Measurements from ENCODE around the gene DEPP1. TPM values are rescaled to one million over a fixed set of nuclear protein-coding genes. Genes with fewer than 3 reads are reported as not detected.

DEPP1 gene
- polyA plus RNA-seq, 1 donor from 2014 or later: 4.3 TPM

DNA sequence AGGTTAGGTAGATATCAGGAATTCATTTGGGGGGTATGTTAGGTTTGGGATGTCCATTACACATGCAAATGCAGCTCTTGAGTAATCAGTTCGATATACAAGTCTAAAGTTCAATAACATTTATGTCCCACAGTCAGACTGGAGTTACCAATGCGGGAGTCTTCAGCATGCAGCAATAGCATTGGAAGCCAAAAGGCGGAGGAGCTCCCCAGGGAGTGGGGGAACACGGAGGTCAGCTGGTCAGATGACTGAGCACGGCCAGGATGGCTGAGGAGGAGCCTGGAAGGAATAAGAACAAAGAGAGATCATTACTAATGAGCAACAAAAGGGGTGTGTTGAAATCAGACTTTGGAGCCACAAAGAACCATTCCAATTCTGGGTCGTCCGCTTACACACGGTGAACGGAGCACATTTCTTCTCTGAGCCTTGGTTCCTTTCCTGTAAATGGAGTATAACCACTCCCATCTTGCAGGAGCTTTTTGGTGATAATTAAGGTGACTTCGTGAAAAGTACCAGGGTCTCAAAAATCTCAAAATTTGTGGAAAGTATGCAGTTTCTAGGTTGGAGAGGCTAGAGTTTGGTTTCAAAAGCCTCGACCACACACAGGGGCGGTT is 21.6 kb upstream of the DEPP1 start:
- H3K9me2 ChIP-seq (ENCODE audit: insufficient read depth, low read length): no peaks in the 10 kb centered on the region
- no peak overlapping the region for H3K4me2 ChIP-seq (ENCODE audit: low read length)
- H3F3A ChIP-seq (ENCODE audit: insufficient read depth, low read length, poor library complexity, severe bottlenecking): no peaks in the 10 kb centered on the region
- H3K9ac ChIP-seq (ENCODE audit: low read length): peak overlapping the region; percentile 70
- H3K36me3 ChIP-seq (ENCODE audit: insufficient read depth, low read length): no peaks in the 10 kb centered on the region
- no peaks in the 10 kb centered on the region for H3K9me3 ChIP-seq (ENCODE audit: low read length)
- TF ChIP-seq, protein P1, sequence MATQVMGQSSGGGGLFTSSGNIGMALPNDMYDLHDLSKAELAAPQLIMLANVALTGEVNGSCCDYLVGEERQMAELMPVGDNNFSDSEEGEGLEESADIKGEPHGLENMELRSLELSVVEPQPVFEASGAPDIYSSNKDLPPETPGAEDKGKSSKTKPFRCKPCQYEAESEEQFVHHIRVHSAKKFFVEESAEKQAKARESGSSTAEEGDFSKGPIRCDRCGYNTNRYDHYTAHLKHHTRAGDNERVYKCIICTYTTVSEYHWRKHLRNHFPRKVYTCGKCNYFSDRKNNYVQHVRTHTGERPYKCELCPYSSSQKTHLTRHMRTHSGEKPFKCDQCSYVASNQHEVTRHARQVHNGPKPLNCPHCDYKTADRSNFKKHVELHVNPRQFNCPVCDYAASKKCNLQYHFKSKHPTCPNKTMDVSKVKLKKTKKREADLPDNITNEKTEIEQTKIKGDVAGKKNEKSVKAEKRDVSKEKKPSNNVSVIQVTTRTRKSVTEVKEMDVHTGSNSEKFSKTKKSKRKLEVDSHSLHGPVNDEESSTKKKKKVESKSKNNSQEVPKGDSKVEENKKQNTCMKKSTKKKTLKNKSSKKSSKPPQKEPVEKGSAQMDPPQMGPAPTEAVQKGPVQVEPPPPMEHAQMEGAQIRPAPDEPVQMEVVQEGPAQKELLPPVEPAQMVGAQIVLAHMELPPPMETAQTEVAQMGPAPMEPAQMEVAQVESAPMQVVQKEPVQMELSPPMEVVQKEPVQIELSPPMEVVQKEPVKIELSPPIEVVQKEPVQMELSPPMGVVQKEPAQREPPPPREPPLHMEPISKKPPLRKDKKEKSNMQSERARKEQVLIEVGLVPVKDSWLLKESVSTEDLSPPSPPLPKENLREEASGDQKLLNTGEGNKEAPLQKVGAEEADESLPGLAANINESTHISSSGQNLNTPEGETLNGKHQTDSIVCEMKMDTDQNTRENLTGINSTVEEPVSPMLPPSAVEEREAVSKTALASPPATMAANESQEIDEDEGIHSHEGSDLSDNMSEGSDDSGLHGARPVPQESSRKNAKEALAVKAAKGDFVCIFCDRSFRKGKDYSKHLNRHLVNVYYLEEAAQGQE (IDR thresholded peaks at IDR 0.05; ENCODE audit: borderline replicate concordance): no peak
- TF ChIP-seq, protein P2, sequence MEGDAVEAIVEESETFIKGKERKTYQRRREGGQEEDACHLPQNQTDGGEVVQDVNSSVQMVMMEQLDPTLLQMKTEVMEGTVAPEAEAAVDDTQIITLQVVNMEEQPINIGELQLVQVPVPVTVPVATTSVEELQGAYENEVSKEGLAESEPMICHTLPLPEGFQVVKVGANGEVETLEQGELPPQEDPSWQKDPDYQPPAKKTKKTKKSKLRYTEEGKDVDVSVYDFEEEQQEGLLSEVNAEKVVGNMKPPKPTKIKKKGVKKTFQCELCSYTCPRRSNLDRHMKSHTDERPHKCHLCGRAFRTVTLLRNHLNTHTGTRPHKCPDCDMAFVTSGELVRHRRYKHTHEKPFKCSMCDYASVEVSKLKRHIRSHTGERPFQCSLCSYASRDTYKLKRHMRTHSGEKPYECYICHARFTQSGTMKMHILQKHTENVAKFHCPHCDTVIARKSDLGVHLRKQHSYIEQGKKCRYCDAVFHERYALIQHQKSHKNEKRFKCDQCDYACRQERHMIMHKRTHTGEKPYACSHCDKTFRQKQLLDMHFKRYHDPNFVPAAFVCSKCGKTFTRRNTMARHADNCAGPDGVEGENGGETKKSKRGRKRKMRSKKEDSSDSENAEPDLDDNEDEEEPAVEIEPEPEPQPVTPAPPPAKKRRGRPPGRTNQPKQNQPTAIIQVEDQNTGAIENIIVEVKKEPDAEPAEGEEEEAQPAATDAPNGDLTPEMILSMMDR (IDR thresholded peaks at IDR 0.05; ENCODE audit: poor library complexity, severe bottlenecking): no peak
- TF ChIP-seq RAD21 (conservative IDR thresholded peaks at IDR 0.05): no peak
- TF ChIP-seq TAF1 (IDR thresholded peaks at IDR 0.05; ENCODE audit: low read depth): no peak
- no peak for TF ChIP-seq MXI1 (conservative IDR thresholded peaks at IDR 0.05; ENCODE audit: poor library complexity, severe bottlenecking)
- no peak for TF ChIP-seq EP300 (conservative IDR thresholded peaks at IDR 0.05; ENCODE audit: poor library complexity, severe bottlenecking)
- TF ChIP-seq EZH2 (IDR thresholded peaks at IDR 0.05; ENCODE audit: borderline replicate concordance, insufficient read depth, low read length, poor library complexity, severe bottlenecking): no peak
- no peak for TF ChIP-seq SMC3 (conservative IDR thresholded peaks at IDR 0.05; ENCODE audit: poor library complexity)
- TF ChIP-seq POLR2AphosphoS5 (IDR thresholded peaks at IDR 0.05): no peak
- H3K27ac ChIP-seq (ENCODE audit: low read length): peak overlapping the region; percentile 62
- H3K4me3 ChIP-seq (ENCODE audit: low read length): peak overlapping the region; percentile 74
- H3K79me2 ChIP-seq (replicated peaks; ENCODE audit: insufficient read depth, low read length): peaks cover 14% of the 10 kb centered on the region
- H4K20me1 ChIP-seq (ENCODE audit: insufficient read depth): no peaks in the 10 kb centered on the region
- peak overlapping the region; percentile 36 for H2AFZ ChIP-seq (ENCODE audit: low read depth, low read length)
- no peaks in the 10 kb centered on the region for H3K27me3 ChIP-seq (ENCODE audit: insufficient read depth, low read depth, low read length)

DNA sequence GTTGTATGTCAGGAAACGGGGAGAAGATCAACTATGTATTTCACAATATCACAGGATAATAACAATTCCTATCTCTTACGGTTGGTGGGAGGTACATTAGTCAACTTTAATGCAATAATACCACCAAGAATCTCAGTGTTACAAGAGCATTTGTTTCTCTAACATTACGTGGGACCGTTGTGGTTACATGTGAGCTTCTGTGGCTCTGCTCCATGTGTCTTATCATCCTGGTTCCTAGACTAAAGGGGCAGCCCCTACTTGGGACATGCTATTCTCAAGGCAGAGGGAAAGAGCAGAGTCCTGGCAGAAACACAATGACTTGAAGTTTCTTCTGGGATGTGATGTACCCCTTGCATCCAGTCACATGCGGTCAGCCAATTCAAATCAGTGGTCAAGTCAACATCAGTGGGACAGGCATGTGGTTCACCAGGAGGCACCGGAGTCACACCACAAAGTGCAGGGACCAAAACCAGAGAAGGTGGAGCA is 19.6 kb upstream of the DEPP1 start:
- Histone ChIP-seq H3K27me3 (ENCODE audit: insufficient read depth, low read depth, low read length) (no peaks in the 10 kb centered on the region), H2AFZ (ENCODE audit: low read depth, low read length) (no peak overlapping the region), H3K27ac (ENCODE audit: low read length) (no peak overlapping the region), H3K4me2 (ENCODE audit: low read length) (no peak overlapping the region), H3K9me2 (ENCODE audit: insufficient read depth, low read length) (no peaks in the 10 kb centered on the region), H3K36me3 (ENCODE audit: insufficient read depth, low read length) (no peaks in the 10 kb centered on the region), H3K9ac (ENCODE audit: low read length) (no peak overlapping the region), H3K9me3 (ENCODE audit: low read length) (no peaks in the 10 kb centered on the region), H3F3A (ENCODE audit: insufficient read depth, low read length, poor library complexity, severe bottlenecking) (no peaks in the 10 kb centered on the region), H3K79me2 (replicated peaks; ENCODE audit: insufficient read depth, low read length) (peaks cover 14% of the 10 kb centered on the region), H3K4me3 (ENCODE audit: low read length) (no peak overlapping the region), H4K20me1 (ENCODE audit: insufficient read depth) (no peaks in the 10 kb centered on the region)
- TF ChIP-seq TAF1 (IDR thresholded peaks at IDR 0.05; ENCODE audit: low read depth) (no peak), SMC3 (conservative IDR thresholded peaks at IDR 0.05; ENCODE audit: poor library complexity) (no peak), MXI1 (conservative IDR thresholded peaks at IDR 0.05; ENCODE audit: poor library complexity, severe bottlenecking) (no peak), POLR2AphosphoS5 (IDR thresholded peaks at IDR 0.05) (no peak), EP300 (conservative IDR thresholded peaks at IDR 0.05; ENCODE audit: poor library complexity, severe bottlenecking) (no peak), RAD21 (conservative IDR thresholded peaks at IDR 0.05) (no peak)
- TF ChIP-seq, protein P2 (IDR thresholded peaks at IDR 0.05; ENCODE audit: poor library complexity, severe bottlenecking): no peak
